ENCODE measurements around the gene ELAVL2.

The ELAVL2 gene

GRCh38 chr9:23821375-23822181 is 4.5 kb downstream of the ELAVL2 start:
- no peak for FAIRE-seq

- no peak for FAIRE-seq
These were observed 5.3 kb downstream of the ELAVL2 start for GRCh38 chr9:23820451-23821374.

- FAIRE-seq, result no peak
These were observed 6.6 kb downstream of the ELAVL2 start for GRCh38 chr9:23819403-23819802.

- no peak for FAIRE-seq
These were observed 11.8 kb downstream of the ELAVL2 start for GRCh38 chr9:23814243-23814642.

GRCh38 chr9:23812673-23813072 is 13.4 kb downstream of the ELAVL2 start:
- no peak for FAIRE-seq

DNA sequence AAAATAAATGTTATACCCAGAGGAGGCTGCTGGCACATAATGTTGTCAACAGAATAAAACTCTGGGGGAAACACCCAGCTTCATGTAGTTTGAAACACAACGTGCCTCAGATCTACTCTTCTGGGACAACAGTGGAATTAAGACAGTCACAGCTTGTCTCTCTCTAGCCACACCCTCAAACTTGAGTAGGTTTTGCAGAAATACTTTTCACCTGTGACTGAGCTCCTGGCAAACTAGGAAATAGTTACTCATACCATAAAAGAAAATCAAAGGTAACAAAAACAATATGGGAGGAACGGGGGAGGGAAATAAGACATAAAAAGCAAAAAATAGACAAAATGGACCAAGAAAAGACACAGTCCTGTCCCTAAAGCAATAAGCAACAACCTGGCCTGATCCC is 14.4 kb downstream of the ELAVL2 start:
- FAIRE-seq, result no peak

- no peak for FAIRE-seq
These were observed 22.8 kb downstream of the ELAVL2 start for GRCh38 chr9:23803216-23803615.

DNA sequence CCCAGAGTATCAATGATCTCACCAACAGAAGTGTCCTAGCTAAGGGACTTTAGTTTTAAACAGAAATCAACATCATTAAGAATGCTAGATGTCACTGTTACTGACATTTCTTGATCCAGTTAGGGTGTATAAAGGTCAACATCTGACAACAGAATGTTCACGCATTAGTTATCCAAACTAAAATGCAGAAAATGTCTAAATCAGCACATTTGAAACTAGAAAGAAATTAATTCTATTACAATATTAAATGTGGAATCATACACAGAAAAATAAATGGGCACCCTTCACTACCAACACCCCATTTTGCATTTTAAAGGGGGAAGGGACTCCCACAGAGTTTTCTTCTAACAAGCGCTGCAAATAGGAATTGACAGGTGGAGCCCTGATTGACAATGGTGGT is 24.5 kb downstream of the ELAVL2 start:
- no peak for FAIRE-seq

DNA sequence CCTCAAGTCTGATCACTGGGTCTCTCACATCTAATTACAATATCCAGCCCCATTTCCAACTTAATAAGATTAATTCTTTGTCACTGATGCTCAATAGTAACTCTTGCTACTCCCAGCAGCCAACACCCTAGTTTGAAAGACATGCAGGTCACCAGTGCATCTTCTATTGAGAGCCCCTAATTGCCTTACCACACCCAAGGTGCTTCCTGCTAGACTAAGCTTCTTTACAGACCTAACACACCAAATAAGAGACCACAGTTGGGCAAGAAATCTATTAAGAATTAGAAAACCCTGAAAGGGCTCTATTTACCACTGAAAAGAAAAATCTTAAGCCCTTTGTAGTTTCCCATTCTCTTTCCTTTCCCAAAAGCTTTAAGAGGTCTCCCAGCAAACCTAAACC is 26.5 kb downstream of the ELAVL2 start:
- no peak for FAIRE-seq

GRCh38 chr9:23798325-23798724 is 27.7 kb downstream of the ELAVL2 start:
- no peak for FAIRE-seq

- FAIRE-seq, result no peak
These were observed 29.8 kb downstream of the ELAVL2 start for GRCh38 chr9:23796209-23796608.

- no peak for FAIRE-seq
These were observed 35.4 kb downstream of the ELAVL2 start for GRCh38 chr9:23790351-23791260.

DNA sequence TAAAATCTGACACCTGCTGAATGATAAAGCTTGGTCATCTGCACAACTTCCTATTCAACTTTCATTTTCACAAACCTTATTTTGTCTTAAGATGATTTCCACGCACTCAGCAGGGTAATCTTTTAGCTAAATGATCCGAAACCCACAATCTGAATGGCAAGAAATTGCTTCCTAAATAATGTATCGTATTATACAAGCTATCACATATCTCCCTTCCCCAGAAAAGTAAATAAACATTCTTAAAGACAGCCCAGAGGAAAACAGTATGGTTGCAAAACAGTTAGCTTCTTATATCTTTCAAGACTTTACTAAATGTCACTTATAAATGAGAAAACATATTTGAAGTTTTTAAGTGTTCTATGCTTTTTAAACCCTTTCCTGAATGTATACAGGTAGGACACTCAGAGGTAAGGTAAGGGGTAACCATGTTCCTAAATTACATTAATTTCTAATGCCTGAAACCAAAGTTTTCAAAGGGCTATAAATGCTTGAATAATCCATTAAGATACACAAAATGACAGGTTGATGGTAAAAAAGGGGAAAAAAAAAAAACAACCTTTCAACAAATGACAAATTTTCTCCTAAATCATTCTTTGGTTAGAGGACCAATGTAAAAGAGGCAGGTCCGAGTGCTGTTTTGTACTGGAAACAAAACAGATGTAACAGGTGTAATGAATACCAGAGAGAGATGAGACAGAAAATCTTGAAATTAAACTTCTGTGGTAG is 36.3 kb downstream of the ELAVL2 start:
- no peak for FAIRE-seq

DNA sequence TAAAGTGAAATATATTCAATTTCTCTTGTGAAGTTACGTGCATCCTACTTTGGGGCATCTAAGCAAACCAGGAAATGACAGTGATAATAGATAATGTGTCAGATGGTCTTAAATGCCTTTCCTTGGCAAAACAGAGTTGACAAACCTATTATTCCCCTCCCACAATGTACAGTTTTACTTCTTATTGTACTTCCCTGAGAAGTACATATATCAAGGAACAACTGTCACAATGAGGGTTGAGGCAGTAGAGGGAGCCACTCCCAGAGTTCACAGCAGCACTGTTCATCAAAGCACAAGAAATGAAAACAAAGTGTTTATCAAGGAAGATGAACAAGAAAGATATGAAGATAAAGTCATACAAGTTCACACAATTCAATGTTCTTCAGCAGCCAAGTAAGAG is 41.1 kb downstream of the ELAVL2 start:
- no peak for FAIRE-seq

DNA sequence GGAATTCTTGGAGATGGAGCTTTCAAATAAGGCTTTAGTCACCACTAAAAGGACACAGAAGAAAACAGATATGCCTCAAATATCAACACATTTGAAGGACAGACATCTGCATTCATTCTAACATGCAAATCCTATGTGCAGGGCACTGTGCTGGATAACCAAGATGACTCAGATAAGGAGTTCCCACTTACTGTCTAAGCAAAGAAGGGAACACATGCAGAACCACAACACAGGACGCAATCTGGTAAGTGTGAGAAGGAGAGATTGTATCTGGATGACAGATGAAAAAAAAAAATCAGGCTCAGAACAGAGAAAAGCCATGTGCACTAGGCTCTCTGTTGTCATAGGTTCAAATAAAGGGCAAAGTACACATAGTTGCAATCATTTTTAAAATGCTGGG is 42.5 kb downstream of the ELAVL2 start:
- no peak for FAIRE-seq

DNA sequence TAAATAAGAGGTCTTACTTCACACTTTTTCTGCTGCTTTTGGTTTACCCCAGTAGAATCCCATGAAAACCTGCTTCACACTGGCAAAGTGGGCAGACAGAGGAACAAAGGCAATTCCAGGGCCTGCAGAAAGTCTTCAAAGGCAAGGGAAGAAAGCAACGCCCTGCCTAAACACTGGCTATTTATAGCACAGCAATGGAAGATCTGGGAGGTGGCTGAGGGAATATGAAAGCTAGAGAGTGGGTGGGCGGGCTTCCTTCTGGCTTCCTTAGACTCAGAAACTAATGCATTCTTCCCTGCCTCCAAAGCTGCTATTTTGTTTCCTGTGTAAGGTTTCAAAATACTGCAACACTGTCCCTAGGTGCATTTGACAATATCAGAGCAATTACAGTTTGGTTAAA is 46.8 kb downstream of the ELAVL2 start:
- FAIRE-seq, result no peak

DNA sequence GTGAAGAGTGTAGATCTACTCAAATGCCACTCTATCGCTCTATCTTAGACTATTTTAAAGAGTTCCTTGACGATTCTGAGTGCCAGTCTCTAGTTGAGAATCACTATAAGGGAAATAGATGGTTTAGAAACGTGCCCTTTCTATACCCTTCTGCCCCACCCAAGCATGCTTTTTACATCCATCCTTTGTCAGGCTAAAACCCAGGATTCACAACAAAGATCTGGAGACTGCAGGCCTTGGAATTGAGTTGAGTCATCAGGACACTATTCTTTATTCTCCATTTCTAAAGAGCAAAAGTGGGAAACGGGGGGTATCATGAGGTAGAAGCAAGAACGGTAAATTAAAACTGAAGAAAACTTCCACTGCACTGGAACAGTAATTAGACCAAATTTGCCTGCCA is 48.7 kb downstream of the ELAVL2 start:
- no peak for FAIRE-seq

GRCh38 chr9:23775549-23775948 is 50.5 kb downstream of the ELAVL2 start:
- no peak for FAIRE-seq

- FAIRE-seq, result no peak
These were observed 51.8 kb downstream of the ELAVL2 start for GRCh38 chr9:23774266-23774665.

- no peak for FAIRE-seq
These were observed 53.7 kb downstream of the ELAVL2 start for GRCh38 chr9:23772385-23772783.

GRCh38 chr9:23771746-23772384 is 54.2 kb downstream of the ELAVL2 start:
- no peak for FAIRE-seq
